NT2/D1 (cell line): ENCODE data around the gene ZNF726.

Experiments used
- SUZ12 ChIP-seq: IDR thresholded peaks from 2 replicates; pipeline ENCODE4 v1.6.1; 2011; ENCODE audit not compliant: insufficient read length, insufficient read depth; ENCODE audit errors: extremely low read depth
- YY1 ChIP-seq: IDR thresholded peaks from 2 replicates; pipeline ENCODE4 v1.6.1; 2011; ENCODE audit not compliant: insufficient read length, insufficient read depth
- ZNF274 ChIP-seq: IDR thresholded peaks from 2 replicates; pipeline ENCODE4 v1.6.1; 2011; ENCODE audit warnings: mild to moderate bottlenecking, low read depth, low read length

DNA sequence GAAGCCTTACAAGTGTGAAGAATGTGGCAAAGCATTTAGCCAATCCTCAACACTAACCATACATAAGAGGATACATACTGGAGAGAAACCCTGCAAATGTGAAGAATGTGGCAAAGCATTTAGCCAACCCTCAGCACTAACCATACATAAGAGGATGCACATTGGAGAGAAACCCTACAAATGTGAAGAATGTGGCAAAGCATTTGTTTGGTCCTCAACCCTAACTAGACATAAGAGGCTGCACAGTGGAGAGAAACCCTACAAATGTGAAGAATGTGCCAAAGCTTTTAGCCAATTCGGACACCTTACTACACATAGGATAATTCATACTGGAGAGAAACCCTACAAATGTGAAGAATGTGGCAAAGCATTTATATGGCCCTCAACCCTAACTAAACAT is 18.2 kb downstream of the ZNF726 start:
- TF ChIP-seq YY1 (no peak), SUZ12 (no peak), ZNF274 (peak; percentile 72)
